H1 (cell line): ENCODE results near the gene FBXL17. TPM values are rescaled to one million over a fixed set of nuclear protein-coding genes. Genes with fewer than 3 reads are reported as not detected.

Experiments used
- CTCF ChIA-PET: fragments of 300-600 bp; sonication (Branson Sonifier 250); formaldehyde crosslinking; loops from one replicate; lab custom pipeline; 2021; ENCODE audit not compliant: partially characterized antibody; lab: Charles Lee
- POLR2A ChIA-PET: fragments of 300-600 bp; sonication (Branson Sonifier 250); formaldehyde crosslinking; loops from one replicate; lab custom pipeline; 2021; ENCODE audit warnings: inconsistent platforms; ENCODE audit not compliant: partially characterized antibody; lab: Charles Lee
- DNase-seq, 2 experiments: peaks; one replicate each; pipeline versions ENCODE4 v3.0.0 to v3.0.0-alpha.2; 2010 to 2022; ENCODE audit warnings: low spot score in 2 of 2, low read depth in 1 of 2, mixed read lengths in 1 of 2
- FAIRE-seq: peaks from 2 replicates; lab custom pipeline; 2011; peaks lifted over from hg19 to GRCh38; lab: Jason Lieb, UNC
- H2AFZ ChIP-seq: 2 replicates; pipeline ENCODE4 v1.8.1; 2012; ENCODE audit warnings: low read length, inconsistent platforms
- H2AK5ac ChIP-seq: 2 replicates; pipeline ENCODE4 v1.6.1; 2013; ENCODE audit warnings: low read depth, low read length
- H2BK120ac ChIP-seq: replicated peaks from 2 replicates; pipeline ENCODE3; 2013; ENCODE audit warnings: low read depth, low read length, inconsistent platforms
- H2BK12ac ChIP-seq: 2 replicates; pipeline ENCODE4 v1.6.1; 2013; ENCODE audit warnings: low read depth, low read length
- H2BK15ac ChIP-seq: 2 replicates; pipeline ENCODE4 v1.6.1; 2013; ENCODE audit warnings: low read length
- H2BK20ac ChIP-seq: 2 replicates; pipeline ENCODE4 v1.6.1; 2013; ENCODE audit warnings: low read length
- H2BK5ac ChIP-seq: 2 replicates; pipeline ENCODE4 v1.6.1; 2013; ENCODE audit warnings: low read depth, low read length
- H3K14ac ChIP-seq: 2 replicates; pipeline ENCODE4 v1.6.1; 2013; ENCODE audit warnings: inconsistent platforms; ENCODE audit not compliant: insufficient read length
- H3K18ac ChIP-seq: 2 replicates; pipeline ENCODE4 v1.6.1; 2013; ENCODE audit warnings: low read length; ENCODE audit errors: extremely low read depth
- H3K23ac ChIP-seq: 2 replicates; pipeline ENCODE4 v1.6.1; 2013; ENCODE audit warnings: inconsistent platforms; ENCODE audit not compliant: insufficient read length
- H3K23me2 ChIP-seq: 2 replicates; pipeline ENCODE4 v1.6.1; 2013; ENCODE audit warnings: low read depth, low read length
- H3K27ac ChIP-seq: 2 replicates; pipeline ENCODE4 v1.6.1; 2011; ENCODE audit warnings: low read depth, low read length, inconsistent platforms
- H3K27me3 ChIP-seq, 4 experiments: replicated peaks in 1 of 4; 1 replicate in 1 of 4; 2 replicates in 3 of 4; pipeline versions ENCODE4 v1.6.1 to v1.8.1; 2011 to 2013; ENCODE audit warnings: low read length in 3 of 4, mild to moderate bottlenecking in 3 of 4, inconsistent platforms in 2 of 4, mixed read lengths in 2 of 4, moderate library complexity in 1 of 4; ENCODE audit not compliant: control insufficient read depth in 3 of 4, insufficient read depth in 3 of 4; ENCODE audit errors: extremely low read depth in 1 of 4
- H3K36me3 ChIP-seq, 4 experiments: 2 replicates each; pipeline versions ENCODE4 v1.6.1 to v1.8.1; 2011 to 2013; ENCODE audit warnings: mild to moderate bottlenecking in 4 of 4, low read length in 3 of 4, moderate library complexity in 2 of 4, control low read depth in 1 of 4, inconsistent platforms in 1 of 4; ENCODE audit not compliant: insufficient read depth in 4 of 4, control insufficient read depth in 2 of 4
- H3K4ac ChIP-seq: replicated peaks from 2 replicates; pipeline ENCODE3; 2013; ENCODE audit warnings: low read length, low read depth, mixed read lengths, inconsistent platforms; ENCODE audit not compliant: insufficient read length
- H3K4me1 ChIP-seq, 4 experiments: replicated peaks in 1 of 4; 1 replicate in 1 of 4; 2 replicates in 3 of 4; pipeline versions ENCODE4 v1.6.1 to v1.8.1; 2011 to 2013; ENCODE audit warnings: low read length in 3 of 4, inconsistent platforms in 2 of 4, mixed read lengths in 1 of 4; ENCODE audit not compliant: insufficient read depth in 4 of 4, control insufficient read depth in 3 of 4
- H3K4me2 ChIP-seq, 2 experiments: 2 replicates each; pipeline versions ENCODE4 v1.6.1 to v1.8.1; 2011 to 2013; ENCODE audit warnings: low read depth in 2 of 2, low read length in 2 of 2, control low read depth in 1 of 2, inconsistent platforms in 1 of 2, mild to moderate bottlenecking in 1 of 2; ENCODE audit not compliant: insufficient read depth in 1 of 2
- H3K4me3 ChIP-seq, 4 experiments: fragments of 200-600, 300-600 bp in 1 of 4; sonication (generic), shearing (Covaris generic), sonication (Bioruptor Twin) in 1 of 4; 2 replicates each; pipeline versions ENCODE4 v1.5.1 to v1.8.1; 2011 to 2016; ENCODE audit warnings: low read length in 4 of 4, low read depth in 3 of 4, control low read depth in 2 of 4, inconsistent platforms in 2 of 4, mild to moderate bottlenecking in 2 of 4, mixed read lengths in 1 of 4, moderate library complexity in 1 of 4; ENCODE audit not compliant: insufficient read depth in 2 of 4; ENCODE audit errors: extremely low read depth in 1 of 4
- H3K56ac ChIP-seq: replicated peaks from 2 replicates; pipeline ENCODE3; 2013; ENCODE audit warnings: low read depth, mild to moderate bottlenecking, mixed read lengths, low read length, inconsistent platforms; ENCODE audit not compliant: insufficient read length
- H3K79me1 ChIP-seq: 2 replicates; pipeline ENCODE4 v1.6.1; 2013; ENCODE audit warnings: low read depth, low read length, control low read depth
- H3K79me2 ChIP-seq, 2 experiments: 2 replicates each; pipeline versions ENCODE4 v1.6.1 to v1.8.1; 2012 to 2013; ENCODE audit warnings: low read length in 2 of 2, mild to moderate bottlenecking in 2 of 2, inconsistent platforms in 1 of 2; ENCODE audit not compliant: insufficient read depth in 2 of 2, control insufficient read depth in 1 of 2
- H3K9ac ChIP-seq, 4 experiments: replicated peaks in 1 of 4; 1 replicate in 1 of 4; 2 replicates in 3 of 4; pipeline versions ENCODE4 v1.6.1 to v1.8.1; 2011 to 2013; ENCODE audit warnings: low read depth in 3 of 4, low read length in 3 of 4, control low read depth in 2 of 4, mild to moderate bottlenecking in 2 of 4, moderate library complexity in 2 of 4, inconsistent platforms in 1 of 4; ENCODE audit errors: extremely low read depth in 1 of 4
- H3K9me3 ChIP-seq, 2 experiments: 2 replicates each; pipeline versions ENCODE4 v1.6.1 to v1.8.1; 2012 to 2013; ENCODE audit warnings: mild to moderate bottlenecking in 2 of 2, moderate library complexity in 2 of 2, control low read depth in 1 of 2, inconsistent platforms in 1 of 2, low read depth in 1 of 2, low read length in 1 of 2, mixed read lengths in 1 of 2; ENCODE audit not compliant: insufficient read depth in 2 of 2
- H4K20me1 ChIP-seq, 2 experiments: replicated peaks in 1 of 2; 2 replicates each; pipeline versions ENCODE3 to v1.8.1; 2011 to 2013; ENCODE audit warnings: inconsistent platforms in 2 of 2, low read length in 2 of 2, mild to moderate bottlenecking in 1 of 2; ENCODE audit not compliant: insufficient read depth in 2 of 2, control insufficient read depth in 1 of 2
- H4K5ac ChIP-seq: 2 replicates; pipeline ENCODE4 v1.6.1; 2013; ENCODE audit warnings: low read length, low read depth, mixed read lengths, inconsistent platforms; ENCODE audit not compliant: insufficient read length
- H4K8ac ChIP-seq: 2 replicates; pipeline ENCODE4 v1.8.0; 2013; ENCODE audit warnings: mild to moderate bottlenecking, moderate library complexity, low read length, inconsistent platforms; ENCODE audit not compliant: insufficient read depth; ENCODE audit errors: extremely low read depth
- H4K91ac ChIP-seq: replicated peaks from 2 replicates; pipeline ENCODE3; 2013; ENCODE audit warnings: low read length, mixed read lengths, inconsistent platforms; ENCODE audit not compliant: insufficient read length
- ASH2L ChIP-seq: fragments of 200-600, 300-600 bp; sonication (generic); IDR thresholded peaks from one replicate; pipeline ENCODE4 v1.7.1; 2017; ENCODE audit warnings: low read length
- CTCF ChIP-seq, 3 experiments: IDR thresholded peaks; 1 replicate in 2 of 3; 2 replicates in 1 of 3; pipeline versions ENCODE4 v1.5.1 to v1.6.1; 2011; ENCODE audit warnings: low read length in 3 of 3, mild to moderate bottlenecking in 3 of 3, inconsistent platforms in 2 of 3, low read depth in 1 of 3, moderate library complexity in 1 of 3; ENCODE audit not compliant: insufficient read depth in 1 of 3; ENCODE audit errors: control extremely low read depth in 1 of 3
- EZH2 ChIP-seq: fragments of 200-600 bp; sonication (generic); IDR thresholded peaks from 2 replicates; pipeline ENCODE4 v1.7.1; 2012; ENCODE audit warnings: low read depth, mild to moderate bottlenecking, moderate library complexity, low read length, inconsistent platforms; ENCODE audit not compliant: severe bottlenecking
- GABPA ChIP-seq: IDR thresholded peaks from 2 replicates; pipeline ENCODE4 v1.6.1; 2011; ENCODE audit warnings: mild to moderate bottlenecking, low read length, moderate library complexity, borderline replicate concordance; ENCODE audit not compliant: insufficient read depth
- GTF2F1 ChIP-seq: IDR thresholded peaks from 2 replicates; pipeline ENCODE4 v1.6.1; 2012; ENCODE audit warnings: low read depth, low read length, improper control_type of control experiment, borderline replicate concordance
- RAD21 ChIP-seq, 2 experiments: IDR thresholded peaks in 1 of 2; conservative IDR thresholded peaks in 1 of 2; 2 replicates each; pipeline ENCODE4 v1.6.1; 2011; ENCODE audit warnings: low read depth in 2 of 2, low read length in 2 of 2, improper control_type of control experiment in 1 of 2, inconsistent platforms in 1 of 2, mild to moderate bottlenecking in 1 of 2, moderate library complexity in 1 of 2
- ZNF274 ChIP-seq: IDR thresholded peaks from 2 replicates; pipeline ENCODE4 v1.7.0; 2012; ENCODE audit warnings: low read length, borderline replicate concordance; ENCODE audit errors: extremely low read depth
- WGBS, 2 experiments: shearing (Covaris generic) in 1 of 2; methylation state at CpG; one replicate each; pipeline versions ENCODE4 v1.1.6 to v1.1.7; 2013 to 2015; ENCODE audit warnings: low lambda C conversion rate in 2 of 2, mixed read lengths in 2 of 2, inconsistent platforms in 1 of 2, low coverage in 1 of 2, missing lambda C conversion rate in 1 of 2; ENCODE audit not compliant: insufficient replicate concordance in 2 of 2, insufficient coverage in 1 of 2, insufficient read length in 1 of 2; ENCODE audit errors: extremely low coverage in 1 of 2, missing lambda C conversion rate in 1 of 2; 5-methylcytosine and 5-hydroxymethylcytosine counted together
- polyA plus RNA-seq, 7 experiments: library from polyadenylated mRNA; depleted of rRNA in 3 of 7; stranded (reverse) in 5 of 7; unstranded in 2 of 7; fragments of >200 nt in 5 of 7; fragments of 200-250 nt in 2 of 7; gene quantifications; 1 replicate in 5 of 7; 2 replicates in 1 of 7; 4 replicates in 1 of 7; pipeline versions ENCODE4 v1.2.1 to v1.2.3, GENCODE V29; 2011 to 2013; ENCODE audit warnings: missing spikeins in 2 of 7, mixed read lengths in 2 of 7
- total RNA-seq: library from RNA; stranded (reverse); fragmentation: NEBNext Ultra II Directional; extraction: Animal tissue kit (Norgen Biotek cat#: 25700); gene quantifications from 2 replicates; pipeline ENCODE4 v1.2.1, GENCODE V29; 2021

FBXL17 gene
- total and polyA plus RNA-seq, 2 of the 8 experiments (the other 6 are each of a cell fraction or from before 2014, with no cell fraction given), result 0.35 to 4.3 TPM

GRCh38 chr5:108093186-108093585 lies 288.7 kb downstream of the FBXL17 start:
- Histone ChIP-seq H3K18ac (no peak overlapping the region), H3K23ac (no peak overlapping the region), H2BK15ac (no peak overlapping the region), H4K5ac (no peak overlapping the region), H3K4me2 (no peak overlapping the region), H3K79me1 (no peaks in the 10 kb centered on the region), H3K4ac (no peak overlapping the region), H2AK5ac (no peak overlapping the region), H3K4me1 (peaks cover 0 to 14% (median 5%) of the 10 kb centered on the region in 4 experiments; a peak in 2 of 7 replicates), H2AFZ (no peak overlapping the region), H3K23me2 (no peaks in the 10 kb centered on the region), H4K8ac (no peak overlapping the region), H4K20me1 (no peaks in the 10 kb centered on the region), H3K27me3 (no peaks in the 10 kb centered on the region), H3K56ac (no peak overlapping the region), H2BK120ac (no peak overlapping the region), H3K27ac (no peak overlapping the region), H3K9ac (no peak overlapping the region), H3K14ac (no peak overlapping the region), H3K9me3 (no peaks in the 10 kb centered on the region), H3K79me2 (no peaks in the 10 kb centered on the region), H3K4me3 (no peak overlapping the region), H2BK12ac (no peak overlapping the region), H2BK20ac (no peak overlapping the region), H4K91ac (no peak overlapping the region), H2BK5ac (no peak overlapping the region), H3K36me3 (no peaks in the 10 kb centered on the region)
- TF ChIP-seq ASH2L (no peak), GABPA (no peak), EZH2 (no peak), GTF2F1 (no peak), CTCF (IDR thresholded peaks at IDR 0.05; ENCODE audit: control extremely low read depth in 1 of 3, insufficient read depth in 1 of 3, low read depth in 1 of 3, low read length in 3 of 3) (peak in 2 of 3 experiments; percentile 27 to 48; a peak in 2 of 4 replicates), ZNF274 (no peak), RAD21 (IDR thresholded peaks at IDR 0.05 in 1 of 2, conservative IDR thresholded peaks at IDR 0.05 in 1 of 2; ENCODE audit: low read depth in 2 of 2, low read length in 2 of 2) (peak; percentile 63 to 68)
- DNase-seq (no peak), FAIRE-seq (no peak)
- ChIA-PET CTCF (interaction anchor here (0.7 to 1.9 kb wide), 4 partner anchors 10 to 284 kb away, joined by 3 to 8 read pairs (median 4); no protein-coding TSS in a partner anchor), POLR2A (no interaction called here)
- WGBS, 2 experiments, result 14% methylated on average over 2 of the region's 2 CpGs; no CpG with 5 or more reads in 1 of the 2 experiments
